LNCAP (cell line): Measurements from ENCODE around the gene ZNF789.

Source experiments
- TF ChIP-seq, protein P1 (sequence below): fragments of 450-650 bp; IDR thresholded peaks from 2 replicates; pipeline ENCODE4 v1.5.1; 2017; ENCODE audit warnings: mild to moderate bottlenecking

ZNF789 gene

DNA sequence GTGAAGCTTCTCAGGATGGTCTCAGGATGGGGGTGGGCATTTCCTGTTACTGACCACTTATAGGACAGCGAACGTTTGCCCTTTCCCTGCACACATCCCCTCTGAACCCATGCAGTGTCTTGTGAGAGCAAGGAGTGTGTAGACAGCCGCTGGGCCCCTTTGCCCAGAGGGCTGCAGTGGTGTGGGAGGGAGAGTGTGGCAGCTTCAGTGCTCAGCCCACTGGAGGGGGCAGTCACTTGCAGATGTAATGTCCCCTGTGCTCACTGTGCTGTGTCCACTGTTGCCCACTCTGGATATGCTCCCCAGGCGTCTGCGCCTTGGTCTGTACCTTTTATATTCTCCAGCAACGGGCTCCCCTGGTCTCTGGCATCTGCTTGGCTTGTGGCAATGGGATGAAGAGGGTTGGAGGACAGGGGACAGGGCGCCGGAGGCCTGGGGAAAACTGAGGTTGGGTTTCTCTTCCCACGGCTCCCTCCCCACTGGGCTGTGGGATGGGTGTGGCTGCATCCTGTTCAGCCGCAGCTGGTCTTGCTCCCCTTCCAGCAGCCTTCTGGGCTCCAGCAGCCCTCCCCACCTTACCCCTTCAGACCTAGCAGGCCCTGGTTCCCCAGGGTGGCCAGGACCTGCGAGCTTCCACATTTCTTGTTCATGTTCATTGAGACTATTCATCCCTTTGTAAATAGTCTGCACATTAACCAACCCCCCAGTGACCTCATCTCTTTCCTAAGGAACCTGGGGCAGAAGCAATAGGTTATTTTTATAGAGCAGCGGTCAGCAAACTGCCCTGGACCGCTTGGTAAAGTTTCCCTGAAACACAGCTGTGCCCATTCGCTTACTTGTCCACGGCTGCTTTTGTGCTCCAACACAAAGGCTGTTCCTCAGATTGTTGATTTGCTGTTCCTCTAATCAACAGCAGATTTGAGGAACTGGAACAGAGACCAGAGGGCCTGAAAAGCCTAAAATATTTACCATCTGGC lies 6.1 kb downstream of the ZNF789 start:
- TF ChIP-seq, protein P1, sequence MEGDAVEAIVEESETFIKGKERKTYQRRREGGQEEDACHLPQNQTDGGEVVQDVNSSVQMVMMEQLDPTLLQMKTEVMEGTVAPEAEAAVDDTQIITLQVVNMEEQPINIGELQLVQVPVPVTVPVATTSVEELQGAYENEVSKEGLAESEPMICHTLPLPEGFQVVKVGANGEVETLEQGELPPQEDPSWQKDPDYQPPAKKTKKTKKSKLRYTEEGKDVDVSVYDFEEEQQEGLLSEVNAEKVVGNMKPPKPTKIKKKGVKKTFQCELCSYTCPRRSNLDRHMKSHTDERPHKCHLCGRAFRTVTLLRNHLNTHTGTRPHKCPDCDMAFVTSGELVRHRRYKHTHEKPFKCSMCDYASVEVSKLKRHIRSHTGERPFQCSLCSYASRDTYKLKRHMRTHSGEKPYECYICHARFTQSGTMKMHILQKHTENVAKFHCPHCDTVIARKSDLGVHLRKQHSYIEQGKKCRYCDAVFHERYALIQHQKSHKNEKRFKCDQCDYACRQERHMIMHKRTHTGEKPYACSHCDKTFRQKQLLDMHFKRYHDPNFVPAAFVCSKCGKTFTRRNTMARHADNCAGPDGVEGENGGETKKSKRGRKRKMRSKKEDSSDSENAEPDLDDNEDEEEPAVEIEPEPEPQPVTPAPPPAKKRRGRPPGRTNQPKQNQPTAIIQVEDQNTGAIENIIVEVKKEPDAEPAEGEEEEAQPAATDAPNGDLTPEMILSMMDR, result no peak

DNA sequence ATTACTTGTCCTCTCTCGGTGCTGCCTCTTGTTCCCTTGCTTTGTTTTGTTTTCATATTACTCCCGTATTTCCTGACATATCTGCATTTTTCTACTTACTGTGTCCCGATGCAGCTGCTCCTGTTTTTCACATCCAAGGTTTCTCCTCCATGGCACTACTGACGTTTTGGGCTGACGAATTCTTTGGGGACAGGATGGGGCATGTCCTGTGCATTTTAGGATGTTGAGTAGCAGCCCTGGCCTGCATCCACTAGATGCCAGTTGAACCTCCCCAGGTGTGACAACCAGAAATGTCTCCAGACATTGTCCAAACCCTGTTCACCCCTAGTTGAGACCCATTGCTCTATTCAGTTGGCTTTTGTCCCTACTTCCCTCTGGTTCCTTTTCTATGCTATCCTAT lies 12.4 kb downstream of the ZNF789 start:
- TF ChIP-seq, protein P1, result no peak

DNA sequence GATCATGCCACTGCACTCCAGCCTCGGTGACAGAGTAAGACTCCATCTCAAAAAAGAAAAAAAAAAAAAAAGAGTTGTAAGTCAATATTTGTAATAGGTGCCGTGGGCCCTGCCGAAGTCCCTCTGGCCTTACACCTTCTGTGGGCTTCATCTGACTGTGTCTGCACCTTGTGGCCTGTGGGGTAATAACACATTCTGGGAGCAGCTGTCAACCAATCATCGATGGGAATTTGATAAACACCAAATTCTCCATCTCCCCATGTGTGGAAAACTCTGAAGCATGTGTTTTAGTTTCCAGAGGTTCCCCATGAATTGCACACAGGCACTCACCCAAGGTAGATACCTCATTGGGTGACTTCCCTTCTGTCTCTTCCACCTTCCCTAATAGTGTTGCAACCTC lies 16.5 kb downstream of the ZNF789 start:
- TF ChIP-seq, protein P1, result no peak

DNA sequence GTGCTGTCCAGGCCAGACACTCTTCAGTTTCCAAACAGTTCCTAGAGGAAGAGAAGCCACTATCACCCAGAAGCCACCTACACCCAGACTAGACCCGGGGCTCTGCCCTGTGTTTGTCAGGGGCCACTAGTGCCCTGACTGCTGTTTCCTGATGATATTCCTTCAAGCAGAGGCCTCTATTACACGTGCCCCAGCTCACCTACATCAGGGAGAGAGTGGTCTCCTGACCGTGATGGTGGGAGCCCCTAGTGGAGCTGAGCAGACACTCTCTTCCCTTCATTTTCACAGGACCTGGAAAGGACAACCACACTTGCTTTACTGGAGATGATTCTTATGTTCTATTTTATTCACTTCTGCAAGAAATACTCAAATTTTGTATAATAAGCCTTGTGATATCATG lies 18.2 kb downstream of the ZNF789 start:
- TF ChIP-seq, protein P1, result no peak

DNA sequence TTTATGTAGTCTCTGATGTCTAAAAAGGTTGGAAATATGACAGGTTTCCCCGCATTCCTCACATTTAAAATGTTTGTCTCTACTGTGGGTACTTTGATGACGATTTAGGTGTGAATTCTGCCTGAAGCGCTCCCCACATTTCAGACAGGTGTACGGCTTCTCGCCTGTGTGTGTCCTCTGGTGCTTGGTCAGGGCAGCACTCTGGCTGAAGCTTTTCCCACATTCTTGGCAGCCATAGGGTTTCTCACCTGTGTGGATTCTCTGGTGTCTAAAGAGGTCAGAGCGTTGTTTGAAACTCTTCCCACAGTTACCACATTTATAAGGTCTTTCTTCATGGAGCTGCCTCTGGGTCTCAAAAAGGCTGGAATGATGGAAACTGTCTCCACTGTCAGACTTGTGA lies 21.1 kb downstream of the ZNF789 start:
- TF ChIP-seq, protein P1, result no peak

DNA sequence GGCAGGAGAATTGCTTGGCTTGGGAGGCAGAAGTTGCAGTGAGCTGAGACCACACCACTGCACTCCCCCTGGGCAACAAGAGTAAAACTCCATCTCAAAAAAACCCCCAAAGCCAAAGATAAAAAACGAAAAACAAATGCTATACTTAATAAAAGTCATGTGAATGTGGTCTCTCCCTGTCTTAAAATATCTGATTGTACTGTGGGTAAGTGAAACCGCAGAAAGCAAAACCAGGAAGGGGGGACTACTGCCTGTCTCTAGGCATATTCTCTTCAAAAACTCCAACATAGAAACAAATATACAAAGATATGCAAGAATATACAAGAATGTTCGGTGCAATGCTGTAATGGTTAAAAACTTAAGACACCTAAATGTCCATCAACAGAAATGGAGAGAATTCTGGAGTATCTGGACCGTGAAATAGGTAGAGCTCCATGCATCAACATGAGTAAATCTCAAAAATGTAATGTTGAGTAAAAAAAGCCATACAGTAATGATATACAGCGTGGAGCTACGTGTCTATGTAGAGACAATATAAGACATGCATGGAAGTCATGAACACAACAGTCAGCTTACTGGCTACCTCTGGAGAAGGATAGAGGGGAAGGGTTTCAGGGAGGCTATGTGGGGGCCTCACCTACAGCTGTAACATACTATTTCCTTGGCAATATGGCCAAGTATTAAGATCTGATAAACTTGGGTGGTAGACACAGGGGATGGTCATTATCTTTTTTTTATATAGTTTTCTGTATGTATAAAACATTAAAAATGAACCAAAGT lies 25.3 kb downstream of the ZNF789 start:
- TF ChIP-seq, protein P1, result no peak

DNA sequence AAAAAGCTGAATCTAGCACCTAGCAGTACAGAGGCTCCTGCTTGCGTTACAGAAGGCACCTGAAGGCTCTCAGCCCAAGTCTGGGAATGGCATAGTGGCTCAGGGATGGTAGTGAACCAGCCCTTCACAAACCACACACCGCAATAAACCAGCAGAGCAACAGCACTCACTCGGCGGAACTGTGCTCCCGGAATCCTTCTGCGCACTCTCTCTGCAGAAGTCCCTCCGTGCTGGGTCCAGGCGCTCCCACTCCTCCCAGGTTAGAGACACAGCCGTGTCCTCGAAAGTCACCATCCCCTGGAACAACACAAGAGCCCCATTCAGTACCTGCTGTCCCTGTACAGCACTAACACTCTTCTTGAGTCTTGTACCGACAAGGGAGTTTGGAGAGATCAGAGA lies 25.9 kb downstream of the ZNF789 start:
- TF ChIP-seq, protein P1, result no peak
